Loucy (cell line): Measurements from ENCODE around the gene MYH10.

Experiments used
- EZH2phosphoT487 ChIP-seq: fragments of 200-600 bp; IDR thresholded peaks from 2 replicates; pipeline ENCODE4 v1.6.1; 2018; ENCODE audit warnings: antibody characterized with exemption, mild to moderate bottlenecking, moderate library complexity, borderline replicate concordance
- TF ChIP-seq, protein P1 (sequence below): fragments of 200-600 bp; sonication (generic); conservative IDR thresholded peaks from 2 replicates; pipeline ENCODE4 v1.5.1; 2014; ENCODE audit warnings: mild to moderate bottlenecking, antibody characterized with exemption, low read length

DNA sequence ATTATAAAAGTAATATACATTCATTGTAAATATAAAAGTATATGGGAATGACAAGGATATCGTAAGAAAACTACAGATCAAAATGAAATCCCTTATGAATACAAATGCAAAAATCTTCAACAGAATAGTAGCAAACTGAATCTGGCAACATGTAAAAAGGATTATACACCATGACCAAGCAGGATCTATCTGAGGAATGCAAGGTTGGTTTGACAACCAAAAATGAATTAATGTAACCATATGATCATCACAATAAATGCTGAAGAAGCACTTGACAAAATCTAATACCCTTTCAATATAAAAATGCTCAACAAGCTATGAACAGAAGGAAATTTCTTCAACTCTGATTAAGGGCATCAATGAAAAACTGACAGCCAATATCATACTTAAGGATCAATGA, 146.1 kb downstream of the MYH10 start:
- TF ChIP-seq EZH2phosphoT487 = no peak
- TF ChIP-seq, protein P1, sequence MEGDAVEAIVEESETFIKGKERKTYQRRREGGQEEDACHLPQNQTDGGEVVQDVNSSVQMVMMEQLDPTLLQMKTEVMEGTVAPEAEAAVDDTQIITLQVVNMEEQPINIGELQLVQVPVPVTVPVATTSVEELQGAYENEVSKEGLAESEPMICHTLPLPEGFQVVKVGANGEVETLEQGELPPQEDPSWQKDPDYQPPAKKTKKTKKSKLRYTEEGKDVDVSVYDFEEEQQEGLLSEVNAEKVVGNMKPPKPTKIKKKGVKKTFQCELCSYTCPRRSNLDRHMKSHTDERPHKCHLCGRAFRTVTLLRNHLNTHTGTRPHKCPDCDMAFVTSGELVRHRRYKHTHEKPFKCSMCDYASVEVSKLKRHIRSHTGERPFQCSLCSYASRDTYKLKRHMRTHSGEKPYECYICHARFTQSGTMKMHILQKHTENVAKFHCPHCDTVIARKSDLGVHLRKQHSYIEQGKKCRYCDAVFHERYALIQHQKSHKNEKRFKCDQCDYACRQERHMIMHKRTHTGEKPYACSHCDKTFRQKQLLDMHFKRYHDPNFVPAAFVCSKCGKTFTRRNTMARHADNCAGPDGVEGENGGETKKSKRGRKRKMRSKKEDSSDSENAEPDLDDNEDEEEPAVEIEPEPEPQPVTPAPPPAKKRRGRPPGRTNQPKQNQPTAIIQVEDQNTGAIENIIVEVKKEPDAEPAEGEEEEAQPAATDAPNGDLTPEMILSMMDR = no peak
